Measurements from ENCODE around the gene ZBED4. TPM values are rescaled to one million over a fixed set of nuclear protein-coding genes. Genes with fewer than 3 reads are reported as not detected.

ZBED4 gene
- total RNA-seq, 1 experiment from 2014 or later = 31.5 TPM

DNA sequence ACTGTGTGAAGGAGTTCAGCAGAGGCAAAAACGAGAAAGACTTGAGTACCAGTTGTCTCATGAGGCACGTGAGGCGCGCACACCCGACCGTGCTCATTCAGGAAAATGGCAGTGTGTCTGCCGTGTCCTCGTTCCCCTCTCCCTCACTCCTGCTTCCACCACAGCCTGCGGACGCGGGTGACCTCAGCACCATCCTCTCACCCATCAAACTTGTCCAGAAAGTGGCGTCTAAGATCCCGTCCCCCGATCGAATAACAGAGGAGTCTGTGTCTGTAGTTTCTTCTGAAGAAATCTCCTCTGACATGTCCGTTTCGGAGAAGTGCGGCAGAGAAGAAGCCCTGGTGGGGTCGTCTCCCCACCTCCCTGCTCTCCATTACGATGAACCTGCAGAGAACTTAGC lies 30.4 kb downstream of the ZBED4 start:
- TF ChIP-seq, protein P1, sequence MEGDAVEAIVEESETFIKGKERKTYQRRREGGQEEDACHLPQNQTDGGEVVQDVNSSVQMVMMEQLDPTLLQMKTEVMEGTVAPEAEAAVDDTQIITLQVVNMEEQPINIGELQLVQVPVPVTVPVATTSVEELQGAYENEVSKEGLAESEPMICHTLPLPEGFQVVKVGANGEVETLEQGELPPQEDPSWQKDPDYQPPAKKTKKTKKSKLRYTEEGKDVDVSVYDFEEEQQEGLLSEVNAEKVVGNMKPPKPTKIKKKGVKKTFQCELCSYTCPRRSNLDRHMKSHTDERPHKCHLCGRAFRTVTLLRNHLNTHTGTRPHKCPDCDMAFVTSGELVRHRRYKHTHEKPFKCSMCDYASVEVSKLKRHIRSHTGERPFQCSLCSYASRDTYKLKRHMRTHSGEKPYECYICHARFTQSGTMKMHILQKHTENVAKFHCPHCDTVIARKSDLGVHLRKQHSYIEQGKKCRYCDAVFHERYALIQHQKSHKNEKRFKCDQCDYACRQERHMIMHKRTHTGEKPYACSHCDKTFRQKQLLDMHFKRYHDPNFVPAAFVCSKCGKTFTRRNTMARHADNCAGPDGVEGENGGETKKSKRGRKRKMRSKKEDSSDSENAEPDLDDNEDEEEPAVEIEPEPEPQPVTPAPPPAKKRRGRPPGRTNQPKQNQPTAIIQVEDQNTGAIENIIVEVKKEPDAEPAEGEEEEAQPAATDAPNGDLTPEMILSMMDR (conservative IDR thresholded peaks at IDR 0.05; ENCODE audit: low read depth, low read length) = no peak
- TF ChIP-seq EZH2 (IDR thresholded peaks at IDR 0.05; ENCODE audit: borderline replicate concordance, low read depth, low read length, poor library complexity, severe bottlenecking) = no peak
- ChIA-PET POLR2A (ENCODE audit: low non-redundant PET) (interaction anchor here (0.6 kb wide), 1 partner anchor 18 kb away, joined by 3 read pairs; no protein-coding TSS in a partner anchor), CTCF (no interaction called here)
- no TSS peak for BruUV-seq (replicated peaks)
- Histone ChIP-seq H3K27ac (ENCODE audit: low read depth, low read length, poor library complexity, severe bottlenecking) (no peak overlapping the region), H3K4me1 (ENCODE audit: insufficient read depth, low read length, poor library complexity, severe bottlenecking) (peaks cover 9% of the 10 kb centered on the region), H3K36me3 (ENCODE audit: insufficient read depth, low read length, poor library complexity, severe bottlenecking) (peaks cover 41% of the 10 kb centered on the region), H3K9me3 (ENCODE audit: low read depth, low read length, poor library complexity, severe bottlenecking) (no peaks in the 10 kb centered on the region), H3K4me3 (ENCODE audit: low read depth, low read length, poor library complexity, severe bottlenecking) (no peak overlapping the region), H3K27me3 (replicated peaks; ENCODE audit: insufficient read depth, low read depth, low read length, poor library complexity) (no peaks in the 10 kb centered on the region)
- DNase-seq (ENCODE audit: low spot score) = no peak
- intact Hi-C loops (cut with micrococcal nuclease; ENCODE audit: unreplicated experiment) = no loop called here

DNA sequence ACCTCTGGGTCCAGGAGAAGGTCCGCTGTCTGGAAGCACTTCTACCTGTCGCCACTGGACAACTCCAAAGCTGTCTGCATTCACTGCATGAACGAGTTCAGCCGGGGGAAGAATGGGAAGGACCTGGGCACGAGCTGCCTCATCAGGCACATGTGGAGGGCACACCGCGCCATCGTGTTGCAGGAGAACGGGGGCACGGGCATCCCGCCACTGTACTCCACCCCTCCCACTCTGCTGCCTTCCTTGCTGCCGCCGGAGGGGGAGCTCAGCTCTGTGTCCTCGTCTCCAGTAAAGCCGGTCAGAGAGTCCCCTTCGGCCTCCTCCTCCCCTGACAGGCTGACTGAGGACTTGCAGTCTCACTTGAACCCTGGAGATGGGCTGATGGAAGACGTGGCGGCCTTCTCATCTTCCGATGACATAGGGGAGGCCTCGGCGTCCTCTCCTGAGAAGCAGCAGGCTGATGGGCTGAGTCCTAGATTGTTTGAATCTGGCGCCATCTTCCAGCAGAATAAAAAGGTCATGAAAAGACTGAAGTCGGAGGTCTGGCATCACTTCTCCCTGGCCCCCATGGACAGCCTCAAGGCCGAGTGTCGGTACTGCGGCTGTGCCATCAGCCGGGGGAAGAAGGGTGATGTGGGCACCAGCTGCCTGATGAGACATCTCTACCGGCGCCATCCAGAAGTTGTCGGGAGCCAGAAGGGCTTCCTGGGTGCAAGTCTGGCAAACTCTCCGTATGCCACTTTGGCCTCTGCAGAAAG lies 31.0 kb downstream of the ZBED4 start:
- ChIA-PET POLR2A (ENCODE audit: low non-redundant PET) (interaction anchor here (0.6 kb wide), 1 partner anchor 18 kb away, joined by 3 read pairs; no protein-coding TSS in a partner anchor), CTCF (no interaction called here)
- TF ChIP-seq, protein P1 (conservative IDR thresholded peaks at IDR 0.05; ENCODE audit: low read depth, low read length) = no peak
- TF ChIP-seq EZH2 (IDR thresholded peaks at IDR 0.05; ENCODE audit: borderline replicate concordance, low read depth, low read length, poor library complexity, severe bottlenecking) = no peak
- Histone ChIP-seq H3K4me3 (ENCODE audit: low read depth, low read length, poor library complexity, severe bottlenecking) (no peak overlapping the region), H3K27me3 (replicated peaks; ENCODE audit: insufficient read depth, low read depth, low read length, poor library complexity) (no peaks in the 10 kb centered on the region), H3K4me1 (ENCODE audit: insufficient read depth, low read length, poor library complexity, severe bottlenecking) (peaks cover 9% of the 10 kb centered on the region), H3K9me3 (ENCODE audit: low read depth, low read length, poor library complexity, severe bottlenecking) (no peaks in the 10 kb centered on the region), H3K36me3 (ENCODE audit: insufficient read depth, low read length, poor library complexity, severe bottlenecking) (peaks cover 47% of the 10 kb centered on the region), H3K27ac (ENCODE audit: low read depth, low read length, poor library complexity, severe bottlenecking) (no peak overlapping the region)
- intact Hi-C loops (cut with micrococcal nuclease; ENCODE audit: unreplicated experiment) = no loop called here
- no peak for DNase-seq (ENCODE audit: low spot score)
- no TSS peak for BruUV-seq (replicated peaks)

DNA sequence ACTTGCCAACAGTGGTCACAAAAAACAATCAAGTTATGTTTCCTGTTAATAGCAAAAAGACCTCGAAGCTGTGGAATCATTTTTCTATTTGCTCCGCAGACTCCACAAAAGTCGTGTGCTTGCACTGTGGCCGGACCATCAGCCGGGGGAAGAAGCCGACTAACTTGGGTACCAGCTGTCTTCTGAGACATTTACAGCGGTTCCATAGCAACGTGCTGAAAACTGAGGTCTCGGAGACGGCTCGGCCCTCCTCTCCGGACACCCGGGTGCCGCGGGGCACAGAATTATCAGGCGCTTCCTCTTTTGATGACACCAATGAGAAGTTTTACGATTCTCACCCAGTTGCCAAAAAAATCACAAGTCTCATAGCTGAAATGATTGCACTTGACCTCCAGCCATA lies 31.6 kb downstream of the ZBED4 start:
- intact Hi-C loops (cut with micrococcal nuclease; ENCODE audit: unreplicated experiment) = no loop called here
- Histone ChIP-seq H3K9me3 (ENCODE audit: low read depth, low read length, poor library complexity, severe bottlenecking) (no peaks in the 10 kb centered on the region), H3K4me3 (ENCODE audit: low read depth, low read length, poor library complexity, severe bottlenecking) (no peak overlapping the region), H3K27me3 (replicated peaks; ENCODE audit: insufficient read depth, low read depth, low read length, poor library complexity) (no peaks in the 10 kb centered on the region), H3K27ac (ENCODE audit: low read depth, low read length, poor library complexity, severe bottlenecking) (no peak overlapping the region), H3K36me3 (ENCODE audit: insufficient read depth, low read length, poor library complexity, severe bottlenecking) (peaks cover 49% of the 10 kb centered on the region), H3K4me1 (ENCODE audit: insufficient read depth, low read length, poor library complexity, severe bottlenecking) (peaks cover 9% of the 10 kb centered on the region)
- BruUV-seq (replicated peaks) = no TSS peak
- TF ChIP-seq EZH2 (IDR thresholded peaks at IDR 0.05; ENCODE audit: borderline replicate concordance, low read depth, low read length, poor library complexity, severe bottlenecking) = no peak
- TF ChIP-seq, protein P1 (conservative IDR thresholded peaks at IDR 0.05; ENCODE audit: low read depth, low read length) = no peak
- ChIA-PET CTCF (no interaction called here), POLR2A (ENCODE audit: low non-redundant PET) (no interaction called here)
- DNase-seq (ENCODE audit: low spot score) = no peak

All from A673 (cell line).